Gastrocnemius medialis (tissue), 4 donors: ENCODE measurements around the gene ABLIM3.

Source experiments
- CTCF ChIP-seq, 5 experiments: fragments of 450-650 bp in 3 of 5; fragments of 200-600 bp in 2 of 5; sonication (generic) in 2 of 5; IDR thresholded peaks in 4 of 5; conservative IDR thresholded peaks in 1 of 5; 1 replicate in 4 of 5; 2 replicates in 1 of 5; pipeline ENCODE4 v1.5.1; 2016 to 2019; ENCODE audit warnings: antibody characterized with exemption in 5 of 5, mild to moderate bottlenecking in 3 of 5, moderate library complexity in 3 of 5
- POLR2A ChIP-seq, 2 donors: fragments of 450-650 bp; IDR thresholded peaks; one replicate each; pipeline ENCODE4 v1.6.1; 2017; ENCODE audit warnings: antibody characterized with exemption in 2 of 2, mild to moderate bottlenecking in 2 of 2, moderate library complexity in 2 of 2

GRCh38 chr5:149162401-149163084 is 21.2 kb downstream of the ABLIM3 start:
- TF ChIP-seq CTCF (IDR thresholded peaks at IDR 0.05 in 4 of 5, conservative IDR thresholded peaks at IDR 0.05 in 1 of 5) (no peak), POLR2A (IDR thresholded peaks at IDR 0.05) (no peak)
